IMR-90 (cell line): Measurements from ENCODE around the gene MRPL12. TPM values are rescaled to one million over a fixed set of nuclear protein-coding genes. Genes with fewer than 3 reads are reported as not detected.
A peak's percentile ranks its signal among the peaks of the same experiment; 100 is the strongest.
"Not testable (repeated sequence)": the region's sequence is repeated elsewhere in the genome, so short reads cannot be mapped to it uniquely, and the experiment has no call there.

Experiments used
- ATAC-seq: fragments of 200-7000 bp; cut with Tn5 transposase; 2 replicates; pipeline ENCODE4 v1.9.1; 2020; ENCODE audit warnings: low read depth, mild to moderate bottlenecking, moderate library complexity
- BruUV-seq: library from RNA; stranded (reverse); fragments of 400-500 nt; replicated peaks from 2 replicates; lab custom pipeline; 2021; lab: Mats Ljungman, UMichigan
- CTCF ChIA-PET: fragments of 300-600 bp; formaldehyde crosslinking; extraction: SDS; loops from one replicate; lab custom pipeline; 2021; ENCODE audit warnings: antibody characterized with exemption; lab: Yijun Ruan, JAX
- POLR2A ChIA-PET: fragments of 300-600 bp; sonication (Branson Sonifier 250); formaldehyde crosslinking; loops from one replicate; lab custom pipeline; 2022; ENCODE audit warnings: antibody characterized with exemption; ENCODE audit not compliant: unreplicated experiment; lab: Charles Lee
- DNase-seq: peaks from one replicate; pipeline ENCODE4 v3.0.0; 2013
- H2AFZ ChIP-seq: replicated peaks from 2 replicates; pipeline ENCODE3; 2013; ENCODE audit warnings: low read length, mild to moderate bottlenecking; ENCODE audit not compliant: poor library complexity
- H2AK5ac ChIP-seq: 2 replicates; pipeline ENCODE4 v1.6.1; 2013; ENCODE audit warnings: low read depth, low read length, inconsistent platforms
- H2AK9ac ChIP-seq: replicated peaks from 2 replicates; pipeline ENCODE3; 2013; ENCODE audit warnings: mild to moderate bottlenecking, low read depth, low read length, moderate library complexity; ENCODE audit not compliant: poor library complexity
- H2BK120ac ChIP-seq: 2 replicates; pipeline ENCODE4 v1.6.1; 2013; ENCODE audit warnings: low read depth, low read length, inconsistent platforms
- H2BK15ac ChIP-seq: 3 replicates; pipeline ENCODE4 v1.6.1; 2013; ENCODE audit warnings: low read depth, low read length, inconsistent platforms
- H2BK20ac ChIP-seq: 2 replicates; pipeline ENCODE4 v1.6.1; 2013; ENCODE audit warnings: low read depth, mild to moderate bottlenecking, inconsistent platforms, low read length, moderate library complexity
- H2BK5ac ChIP-seq: 2 replicates; pipeline ENCODE4 v1.6.1; 2013; ENCODE audit warnings: mild to moderate bottlenecking, low read depth, low read length, inconsistent platforms; ENCODE audit not compliant: poor library complexity, severe bottlenecking
- H3K14ac ChIP-seq: replicated peaks from 2 replicates; pipeline ENCODE4 v1.6.1; 2013; ENCODE audit warnings: low read depth, low read length, inconsistent platforms
- H3K18ac ChIP-seq: 2 replicates; pipeline ENCODE4 v1.6.1; 2013; ENCODE audit warnings: low read depth, low read length, control low read depth
- H3K23ac ChIP-seq: 2 replicates; pipeline ENCODE4 v1.6.1; 2013; ENCODE audit warnings: low read depth, low read length, inconsistent platforms
- H3K27ac ChIP-seq: 2 replicates; pipeline ENCODE4 v1.5.1; 2013; ENCODE audit warnings: mild to moderate bottlenecking, control low read depth, low read length; ENCODE audit not compliant: insufficient read depth
- H3K27me3 ChIP-seq: 2 replicates; pipeline ENCODE4 v1.6.1; 2013; ENCODE audit warnings: low read length; ENCODE audit not compliant: control insufficient read depth, insufficient read depth
- H3K36me3 ChIP-seq: 2 replicates; pipeline ENCODE4 v1.6.1; 2013; ENCODE audit warnings: low read length, mixed read lengths; ENCODE audit not compliant: control insufficient read depth, insufficient read depth
- H3K4ac ChIP-seq: 2 replicates; pipeline ENCODE4 v1.6.1; 2013; ENCODE audit warnings: low read depth, low read length, inconsistent platforms
- H3K4me1 ChIP-seq: 2 replicates; pipeline ENCODE4 v1.6.1; 2013; ENCODE audit warnings: low read length, mixed read lengths; ENCODE audit not compliant: control insufficient read depth, insufficient read depth
- H3K4me2 ChIP-seq: 2 replicates; pipeline ENCODE4 v1.6.1; 2013; ENCODE audit warnings: low read depth, mild to moderate bottlenecking, control low read depth, low read length, moderate library complexity
- H3K4me3 ChIP-seq: 2 replicates; pipeline ENCODE4 v1.5.1; 2013; ENCODE audit warnings: low read depth, mild to moderate bottlenecking, control low read depth, low read length, moderate library complexity; ENCODE audit not compliant: insufficient read depth
- H3K56ac ChIP-seq: 2 replicates; pipeline ENCODE4 v1.6.1; 2013; ENCODE audit warnings: low read length, inconsistent platforms; ENCODE audit not compliant: insufficient read depth; ENCODE audit errors: extremely low read depth
- H3K79me1 ChIP-seq, 2 experiments: 2 replicates each; pipeline ENCODE4 v1.6.1; 2013; ENCODE audit warnings: low read length in 2 of 2, inconsistent platforms in 1 of 2, low read depth in 1 of 2
- H3K9ac ChIP-seq: 2 replicates; pipeline ENCODE4 v1.6.1; 2013; ENCODE audit warnings: low read depth, low read length, control low read depth
- H3K9me1 ChIP-seq: 2 replicates; pipeline ENCODE4 v1.6.1; 2013; ENCODE audit warnings: low read length, inconsistent platforms; ENCODE audit not compliant: insufficient read depth
- H3K9me3 ChIP-seq: 2 replicates; pipeline ENCODE4 v1.6.1; 2013; ENCODE audit warnings: low read length; ENCODE audit not compliant: control insufficient read depth, insufficient read depth
- H4K20me1 ChIP-seq: 2 replicates; pipeline ENCODE4 v1.6.1; 2013; ENCODE audit warnings: low read length, inconsistent platforms; ENCODE audit not compliant: insufficient read depth
- H4K5ac ChIP-seq: 2 replicates; pipeline ENCODE4 v1.6.1; 2013; ENCODE audit warnings: mild to moderate bottlenecking, low read depth, low read length, control low read depth
- H4K8ac ChIP-seq, 2 experiments: 2 replicates each; pipeline ENCODE4 v1.6.1; 2013; ENCODE audit warnings: low read depth in 2 of 2, low read length in 2 of 2, control low read depth in 1 of 2, inconsistent platforms in 1 of 2
- H4K91ac ChIP-seq: 2 replicates; pipeline ENCODE4 v1.6.1; 2013; ENCODE audit warnings: low read depth, low read length, inconsistent platforms; ENCODE audit not compliant: insufficient read depth
- CTCF ChIP-seq: conservative IDR thresholded peaks from 2 replicates; pipeline ENCODE4 v1.5.1; 2012; ENCODE audit warnings: mild to moderate bottlenecking, low read depth, low read length, improper control_type of control experiment
- RAD21 ChIP-seq: IDR thresholded peaks from 2 replicates; pipeline ENCODE4 v1.6.1; 2012; ENCODE audit warnings: low read length, improper control_type of control experiment
- SMC3 ChIP-seq: fragments of 150-350 bp; IDR thresholded peaks from 2 replicates; pipeline ENCODE4 v1.6.1; 2016; ENCODE audit warnings: low read depth, mild to moderate bottlenecking, antibody characterized with exemption, low read length, moderate library complexity
- WGBS, 2 experiments: methylation state at CpG; one replicate each; pipeline versions ENCODE4 v1.1.5 to v1.1.7; 2013; ENCODE audit warnings: missing lambda C conversion rate in 2 of 2; ENCODE audit not compliant: insufficient read length in 1 of 2; ENCODE audit errors: extremely low coverage in 2 of 2; 5-methylcytosine and 5-hydroxymethylcytosine counted together
- dilution Hi-C: fragments of 300-500 bp; cut with HindIII; formaldehyde crosslinking; loops from one replicate; pipeline ENCODE4 v1.14.3; 2018; ENCODE audit warnings: low sequenced_read_pairs; ENCODE audit not compliant: unreplicated experiment
- in situ Hi-C: fragments of 300-500 bp; cut with MboI; formaldehyde crosslinking; loops from 3 replicates; pipeline ENCODE4 v1.14.3; 2019; ENCODE audit warnings: low sequenced_read_pairs, inconsistent platforms, mixed read lengths
- intact Hi-C: fragments of 100-400 bp; cut with micrococcal nuclease; formaldehyde crosslinking; loops from 2 replicates; pipeline ENCODE4 v1.10.0; 2022
- polyA plus RNA-seq, 3 experiments: library from polyadenylated mRNA; depleted of rRNA; stranded (reverse); fragments of >200 nt; gene quantifications; 2 replicates each; pipeline ENCODE4 v1.2.3, GENCODE V29; 2012; ENCODE audit warnings: low replicate concordance in 1 of 3
- total RNA-seq: library from RNA; depleted of rRNA; stranded (reverse); fragments of >200 nt; gene quantifications from 2 replicates; pipeline ENCODE4 v1.2.3, GENCODE V29; 2012

Gene MRPL12
- total and polyA plus RNA-seq, 2 of the 4 experiments (the other 2 are of a cell fraction) = 17.2 to 111 TPM

- H2AK5ac ChIP-seq, H3K4me2 ChIP-seq, H3K27me3 ChIP-seq, CTCF ChIA-PET, BruUV-seq, H2BK120ac ChIP-seq, H2AFZ ChIP-seq, H3K4me3 ChIP-seq, ATAC-seq, H3K56ac ChIP-seq, H2BK20ac ChIP-seq, intact Hi-C loops, H3K4ac ChIP-seq, H3K14ac ChIP-seq, H3K27ac ChIP-seq, H4K91ac ChIP-seq, H3K18ac ChIP-seq, H2BK5ac ChIP-seq, H3K9ac ChIP-seq, H3K9me1 ChIP-seq, H3K4me1 ChIP-seq, H3K23ac ChIP-seq, H2BK15ac ChIP-seq, H4K20me1 ChIP-seq, H4K8ac ChIP-seq, dilution Hi-C loops, H3K9me3 ChIP-seq, in situ Hi-C loops, POLR2A ChIA-PET, H4K5ac ChIP-seq: not testable (repeated sequence)
- TF ChIP-seq SMC3 (peak; percentile 18; the same call in 1 of the 2 replicates), CTCF (peak; percentile 41), RAD21 (peak; percentile 35)
- Histone ChIP-seq H3K79me1 (peaks cover 15 to 59% of the 10 kb centered on the region in 2 experiments; a peak in 3 of 4 replicates), H3K36me3 (peaks cover 37% of the 10 kb centered on the region), H2AK9ac (peak overlapping the region; percentile 28)
- DNase-seq = peak; percentile 33
- no CpG with 5 or more reads among the region's 18 CpGs for WGBS, 2 experiments
Observed at GRCh38 chr17:81675515-81676221, 27.5 kb upstream of the MRPL12 start.
